Loucy (cell line): ENCODE data around the gene NKTR.

Source experiments
- H2AFZ ChIP-seq: fragments of 200-600 bp; sonication (generic); 2 replicates; pipeline ENCODE4 v1.6.0; 2016; ENCODE audit warnings: antibody characterized with exemption, mild to moderate bottlenecking, low read length, moderate library complexity
- H3F3A ChIP-seq: fragments of 200-600 bp; 2 replicates; pipeline ENCODE4 v1.6.0; 2016; ENCODE audit warnings: antibody characterized with exemption, low read depth, mild to moderate bottlenecking
- H3K27me3 ChIP-seq: fragments of 200-600 bp; sonication (generic); 2 replicates; pipeline ENCODE4 v1.6.1; 2014; ENCODE audit warnings: low read length, mild to moderate bottlenecking; ENCODE audit not compliant: insufficient read depth, poor library complexity, severe bottlenecking
- H3K36me3 ChIP-seq: fragments of 200-600 bp; sonication (generic); 2 replicates; pipeline ENCODE4 v1.6.1; 2016; ENCODE audit warnings: low read length; ENCODE audit not compliant: insufficient read depth
- H3K4me1 ChIP-seq: fragments of 200-600 bp; sonication (generic); 2 replicates; pipeline ENCODE4 v1.5.1; 2014; ENCODE audit warnings: low read length, mild to moderate bottlenecking; ENCODE audit not compliant: insufficient read depth, poor library complexity, severe bottlenecking
- H3K4me2 ChIP-seq: fragments of 200-600 bp; sonication (generic); 2 replicates; pipeline ENCODE4 v1.6.0; 2014; ENCODE audit warnings: antibody characterized with exemption, low read length, low read depth, mild to moderate bottlenecking; ENCODE audit not compliant: poor library complexity, severe bottlenecking
- H3K4me3 ChIP-seq: fragments of 200-600 bp; sonication (generic); 2 replicates; pipeline ENCODE4 v1.5.1; 2014; ENCODE audit warnings: low read length, mild to moderate bottlenecking, mixed read lengths; ENCODE audit not compliant: poor library complexity, severe bottlenecking
- H3K79me2 ChIP-seq: fragments of 200-600 bp; sonication (generic); 2 replicates; pipeline ENCODE4 v1.6.1; 2014; ENCODE audit warnings: low read length; ENCODE audit not compliant: insufficient read depth
- H3K9ac ChIP-seq: fragments of 200-600 bp; sonication (generic); 2 replicates; pipeline ENCODE4 v1.6.0; 2014; ENCODE audit warnings: mild to moderate bottlenecking, low read depth, low read length, moderate library complexity; ENCODE audit not compliant: poor library complexity, severe bottlenecking
- H3K9me2 ChIP-seq: fragments of 200-600 bp; sonication (generic); replicated peaks from 2 replicates; pipeline ENCODE4 v1.6.1; 2016; ENCODE audit warnings: low read depth, low read length, mixed read lengths
- H3K9me3 ChIP-seq: fragments of 200-600 bp; sonication (generic); 2 replicates; pipeline ENCODE4 v1.6.1; 2014; ENCODE audit warnings: mild to moderate bottlenecking, antibody characterized with exemption, low read length, low read depth; ENCODE audit not compliant: insufficient read depth
- H4K20me1 ChIP-seq: fragments of 200-600 bp; sonication (generic); 2 replicates; pipeline ENCODE4 v1.6.0; 2014; ENCODE audit warnings: antibody characterized with exemption, low read length, mild to moderate bottlenecking; ENCODE audit not compliant: insufficient read depth, poor library complexity, severe bottlenecking
- CTCF ChIP-seq: fragments of 200-600 bp; sonication (generic); conservative IDR thresholded peaks from 2 replicates; pipeline ENCODE4 v1.5.1; 2014; ENCODE audit warnings: mild to moderate bottlenecking, antibody characterized with exemption, low read length
- EZH2phosphoT487 ChIP-seq: fragments of 200-600 bp; IDR thresholded peaks from 2 replicates; pipeline ENCODE4 v1.6.1; 2018; ENCODE audit warnings: antibody characterized with exemption, mild to moderate bottlenecking, moderate library complexity, borderline replicate concordance

Gene NKTR

DNA sequence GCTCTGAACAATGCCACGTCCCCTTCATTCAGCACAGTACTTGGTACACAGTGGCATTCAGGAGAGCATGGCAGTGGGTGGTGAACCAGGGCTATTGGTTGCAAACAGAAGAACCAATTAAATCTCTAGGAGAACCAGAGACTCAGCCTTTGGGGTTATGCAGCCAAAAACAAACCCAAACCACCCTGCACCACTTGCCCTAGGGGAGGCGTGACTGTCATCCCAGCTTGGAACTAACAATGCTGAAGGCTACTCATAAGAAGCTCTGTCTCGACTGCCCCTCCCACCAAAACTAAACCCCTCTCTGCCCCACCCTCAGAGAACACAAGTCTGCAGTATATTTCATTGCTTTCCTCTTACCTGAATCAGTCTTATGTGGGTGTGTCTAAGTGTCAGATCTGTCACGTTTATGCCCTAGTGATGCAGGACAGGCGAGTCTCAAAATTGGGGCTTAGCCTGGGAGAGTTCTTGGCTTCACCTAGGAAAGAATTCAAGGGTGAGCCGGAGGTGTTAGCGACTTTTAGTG lies 69.6 kb downstream of the NKTR start:
- Histone ChIP-seq H3K4me3 (no peak overlapping the region), H3K4me2 (no peak overlapping the region), H4K20me1 (no peaks in the 10 kb centered on the region)

GRCh38 chr3:42670670-42671069 lies 70.2 kb downstream of the NKTR start:
- Histone ChIP-seq H3K9ac (no peak overlapping the region), H3K79me2 (no peaks in the 10 kb centered on the region), H3K4me2 (no peak overlapping the region), H3F3A (no peaks in the 10 kb centered on the region), H3K4me1 (no peaks in the 10 kb centered on the region), H3K9me2 (no peaks in the 10 kb centered on the region), H3K36me3 (no peaks in the 10 kb centered on the region), H2AFZ (no peak overlapping the region), H3K27me3 (no peaks in the 10 kb centered on the region), H3K4me3 (no peak overlapping the region), H4K20me1 (no peaks in the 10 kb centered on the region), H3K9me3 (no peaks in the 10 kb centered on the region)
- no peak for TF ChIP-seq EZH2phosphoT487
- TF ChIP-seq CTCF = no peak

More for the DNA sequence above, 69.6 kb downstream of the NKTR start:
- Histone ChIP-seq H3K4me1 (no peaks in the 10 kb centered on the region), H3K9me3 (no peaks in the 10 kb centered on the region), H2AFZ (no peak overlapping the region), H3K36me3 (no peaks in the 10 kb centered on the region), H3F3A (no peaks in the 10 kb centered on the region), H3K79me2 (no peaks in the 10 kb centered on the region), H3K9ac (no peak overlapping the region), H3K9me2 (no peaks in the 10 kb centered on the region), H3K27me3 (no peaks in the 10 kb centered on the region)
- TF ChIP-seq EZH2phosphoT487 (no peak), CTCF (no peak)

DNA sequence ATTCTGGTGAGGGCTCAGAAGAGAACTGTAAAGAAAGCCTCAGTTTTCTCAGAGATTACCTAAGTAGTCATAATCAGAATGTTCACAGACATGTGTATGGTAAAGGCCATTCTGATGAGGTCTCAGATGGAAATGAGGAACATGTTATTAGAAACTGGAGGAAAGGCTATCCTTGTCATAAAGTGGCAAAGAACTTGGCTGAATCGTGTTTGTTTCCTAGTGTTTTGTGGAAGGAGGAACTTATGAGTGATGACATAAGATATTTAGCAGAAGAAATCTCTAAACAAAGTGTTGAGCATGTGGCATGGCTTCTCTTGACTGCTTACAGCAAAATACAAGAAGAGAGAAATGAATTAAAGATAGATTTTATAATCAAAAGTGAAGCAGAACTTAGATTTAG lies 72.0 kb downstream of the NKTR start:
- Histone ChIP-seq H3K4me1 (no peaks in the 10 kb centered on the region), H3K9ac (no peak overlapping the region), H3K36me3 (no peaks in the 10 kb centered on the region), H3K9me2 (no peaks in the 10 kb centered on the region), H2AFZ (no peak overlapping the region), H4K20me1 (no peaks in the 10 kb centered on the region), H3K79me2 (no peaks in the 10 kb centered on the region), H3K9me3 (no peaks in the 10 kb centered on the region), H3K27me3 (no peaks in the 10 kb centered on the region), H3K4me2 (no peak overlapping the region), H3K4me3 (no peak overlapping the region), H3F3A (no peaks in the 10 kb centered on the region)
- no peak for TF ChIP-seq CTCF
- no peak for TF ChIP-seq EZH2phosphoT487
